A673 (cell line): Measurements from ENCODE around the gene CELSR1. TPM values are rescaled to one million over a fixed set of nuclear protein-coding genes. Genes with fewer than 3 reads are reported as not detected.

Source experiments
- BruUV-seq: library from RNA; stranded (reverse); fragments of 400-500 nt; replicated peaks from 2 replicates; lab custom pipeline; 2021; lab: Mats Ljungman, UMichigan
- CTCF ChIA-PET: fragments of 300-600 bp; sonication (Branson Sonifier 250); formaldehyde crosslinking; loops from one replicate; lab custom pipeline; 2022; ENCODE audit warnings: antibody characterized with exemption; lab: Charles Lee
- POLR2A ChIA-PET: fragments of 300-600 bp; sonication (Branson Sonifier 250); formaldehyde crosslinking; loops from one replicate; lab custom pipeline; 2022; ENCODE audit warnings: antibody characterized with exemption; ENCODE audit not compliant: low non-redundant PET; lab: Charles Lee
- DNase-seq: peaks from one replicate; pipeline ENCODE4 v3.0.0-alpha.2; 2015; ENCODE audit warnings: low spot score
- H3K27ac ChIP-seq: fragments of 200-600 bp; sonication (generic); 2 replicates; pipeline ENCODE4 v1.5.1; 2016; ENCODE audit warnings: mixed run types, low read depth, mild to moderate bottlenecking, mixed read lengths, antibody characterized with exemption, low read length; ENCODE audit not compliant: poor library complexity, severe bottlenecking
- H3K27me3 ChIP-seq: fragments of 200-600 bp; sonication (generic); replicated peaks from 2 replicates; pipeline ENCODE4 v1.6.1; 2017; ENCODE audit warnings: mixed run types, low read depth, mild to moderate bottlenecking, mixed read lengths, antibody characterized with exemption, low read length; ENCODE audit not compliant: insufficient read depth, poor library complexity
- H3K36me3 ChIP-seq: fragments of 200-600 bp; sonication (generic); 2 replicates; pipeline ENCODE4 v1.6.1; 2016; ENCODE audit warnings: mixed run types, mild to moderate bottlenecking, mixed read lengths, antibody characterized with exemption, low read length; ENCODE audit not compliant: insufficient read depth, poor library complexity, severe bottlenecking
- H3K4me1 ChIP-seq: fragments of 200-600 bp; sonication (generic); 2 replicates; pipeline ENCODE4 v1.6.1; 2017; ENCODE audit warnings: mixed run types, mild to moderate bottlenecking, mixed read lengths, antibody characterized with exemption, low read length; ENCODE audit not compliant: insufficient read depth, poor library complexity, severe bottlenecking
- H3K4me3 ChIP-seq: fragments of 200-600 bp; sonication (generic); 2 replicates; pipeline ENCODE4 v1.5.1; 2016; ENCODE audit warnings: low read depth, mixed run types, mild to moderate bottlenecking, mixed read lengths, low read length; ENCODE audit not compliant: poor library complexity, severe bottlenecking
- H3K9me3 ChIP-seq: fragments of 200-600 bp; sonication (generic); 2 replicates; pipeline ENCODE4 v1.6.1; 2016; ENCODE audit warnings: mixed run types, low read depth, mild to moderate bottlenecking, mixed read lengths, antibody characterized with exemption, low read length; ENCODE audit not compliant: poor library complexity, severe bottlenecking
- EZH2 ChIP-seq: fragments of 200-600 bp; sonication (generic); IDR thresholded peaks from 2 replicates; pipeline ENCODE4 v1.6.1; 2017; ENCODE audit warnings: borderline replicate concordance, low read depth, mild to moderate bottlenecking, mixed read lengths, antibody characterized with exemption, low read length; ENCODE audit not compliant: poor library complexity, severe bottlenecking
- intact Hi-C: fragments of 100-400 bp; cut with micrococcal nuclease; formaldehyde crosslinking; loops from one replicate; pipeline ENCODE4 v1.10.0; 2022; ENCODE audit not compliant: unreplicated experiment
- total RNA-seq: library from RNA; stranded (reverse); gene quantifications from 2 replicates; pipeline ENCODE4 v1.2.3, GENCODE V29; 2021
- TF ChIP-seq, protein P1 (sequence below): fragments of 300-800, 200-600 bp; sonication (generic); conservative IDR thresholded peaks from 2 replicates; pipeline ENCODE4 v1.5.1; 2017; ENCODE audit warnings: low read depth, mild to moderate bottlenecking, antibody characterized with exemption, low read length, moderate library complexity, mixed read lengths

The CELSR1 gene
- total RNA-seq, 1 experiment from 2014 or later = 2.3 TPM

- intact Hi-C loops = no loop called here
- Histone ChIP-seq H3K4me3 (no peak overlapping the region), H3K4me1 (no peaks in the 10 kb centered on the region), H3K27ac (no peak overlapping the region), H3K36me3 (no peaks in the 10 kb centered on the region), H3K9me3 (no peaks in the 10 kb centered on the region), H3K27me3 (no peaks in the 10 kb centered on the region)
- ChIA-PET POLR2A (no interaction called here), CTCF (no interaction called here)
- no TSS peak for BruUV-seq
- TF ChIP-seq, protein P1, sequence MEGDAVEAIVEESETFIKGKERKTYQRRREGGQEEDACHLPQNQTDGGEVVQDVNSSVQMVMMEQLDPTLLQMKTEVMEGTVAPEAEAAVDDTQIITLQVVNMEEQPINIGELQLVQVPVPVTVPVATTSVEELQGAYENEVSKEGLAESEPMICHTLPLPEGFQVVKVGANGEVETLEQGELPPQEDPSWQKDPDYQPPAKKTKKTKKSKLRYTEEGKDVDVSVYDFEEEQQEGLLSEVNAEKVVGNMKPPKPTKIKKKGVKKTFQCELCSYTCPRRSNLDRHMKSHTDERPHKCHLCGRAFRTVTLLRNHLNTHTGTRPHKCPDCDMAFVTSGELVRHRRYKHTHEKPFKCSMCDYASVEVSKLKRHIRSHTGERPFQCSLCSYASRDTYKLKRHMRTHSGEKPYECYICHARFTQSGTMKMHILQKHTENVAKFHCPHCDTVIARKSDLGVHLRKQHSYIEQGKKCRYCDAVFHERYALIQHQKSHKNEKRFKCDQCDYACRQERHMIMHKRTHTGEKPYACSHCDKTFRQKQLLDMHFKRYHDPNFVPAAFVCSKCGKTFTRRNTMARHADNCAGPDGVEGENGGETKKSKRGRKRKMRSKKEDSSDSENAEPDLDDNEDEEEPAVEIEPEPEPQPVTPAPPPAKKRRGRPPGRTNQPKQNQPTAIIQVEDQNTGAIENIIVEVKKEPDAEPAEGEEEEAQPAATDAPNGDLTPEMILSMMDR = no peak
- no peak for TF ChIP-seq EZH2
- DNase-seq = no peak
Measured at GRCh38 chr22:46515208-46516111, 22.0 kb downstream of the CELSR1 start.

- POLR2A ChIA-PET = no interaction called here
- intact Hi-C loops = no loop called here
- BruUV-seq = no TSS peak
- no peaks in the 10 kb centered on the region for H3K36me3 ChIP-seq
- TF ChIP-seq EZH2 = no peak
- TF ChIP-seq, protein P1 = no peak
- no peak overlapping the region for H3K27ac ChIP-seq
- no peaks in the 10 kb centered on the region for H3K9me3 ChIP-seq
- H3K27me3 ChIP-seq = no peaks in the 10 kb centered on the region
- CTCF ChIA-PET = no interaction called here
- no peaks in the 10 kb centered on the region for H3K4me1 ChIP-seq
- no peak overlapping the region for H3K4me3 ChIP-seq
- DNase-seq = no peak
Measured at GRCh38 chr22:46514592-46515207, 22.7 kb downstream of the CELSR1 start.

DNA sequence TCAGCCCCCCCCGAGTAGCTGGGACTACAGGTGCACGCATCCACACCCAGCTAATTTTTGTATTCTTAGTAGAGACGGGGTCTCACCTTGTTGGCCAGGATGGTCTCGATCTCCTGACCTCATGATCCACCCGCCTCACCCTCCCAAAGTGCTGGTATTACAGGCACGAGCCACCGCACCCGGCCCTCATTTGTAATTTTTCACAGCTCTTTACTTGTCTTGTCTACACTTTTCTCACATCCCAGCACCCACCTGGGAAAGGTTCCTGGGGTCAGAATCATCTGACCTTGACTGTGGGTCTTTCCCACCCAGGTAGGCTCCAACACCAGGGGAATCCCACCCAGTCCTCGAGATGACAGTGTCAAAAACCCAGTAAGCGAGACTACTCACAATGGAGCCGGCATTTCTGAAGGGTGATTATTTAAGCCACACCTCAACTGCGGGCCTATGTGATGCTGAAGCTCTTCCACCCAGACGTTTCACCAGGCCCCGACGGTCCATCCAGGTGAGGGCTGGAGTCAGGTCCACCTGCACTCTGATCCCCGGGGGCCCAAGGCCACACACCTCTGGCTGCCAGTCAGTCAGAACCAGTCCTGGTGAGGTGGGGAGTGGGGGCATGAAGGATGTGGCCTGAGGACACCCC is 23.4 kb downstream of the CELSR1 start:
- Histone ChIP-seq H3K27ac (no peak overlapping the region), H3K27me3 (no peaks in the 10 kb centered on the region), H3K4me1 (no peaks in the 10 kb centered on the region), H3K36me3 (no peaks in the 10 kb centered on the region), H3K4me3 (no peak overlapping the region), H3K9me3 (no peaks in the 10 kb centered on the region)
- CTCF ChIA-PET = no interaction called here
- TF ChIP-seq EZH2 = no peak
- TF ChIP-seq, protein P1 = no peak
- no TSS peak for BruUV-seq
- intact Hi-C loops = no loop called here
- POLR2A ChIA-PET = no interaction called here
- no peak for DNase-seq
